Left ventricle myocardium inferior (tissue), 1 donor: ENCODE data around the gene KLK5. TPM values are rescaled to one million over a fixed set of nuclear protein-coding genes. Genes with fewer than 3 reads are reported as not detected.

Experiments used
- DNase-seq: peaks from one replicate; pipeline ENCODE4 v3.0.0-alpha.2; 2020
- H3K27ac ChIP-seq: fragments of 200-600 bp; replicated peaks from 2 replicates; pipeline ENCODE4 v1.8.0; 2021
- H3K27me3 ChIP-seq: fragments of 200-600 bp; 2 replicates; pipeline ENCODE4 v1.8.0; 2021; ENCODE audit warnings: low read depth
- H3K36me3 ChIP-seq: fragments of 200-600 bp; 2 replicates; pipeline ENCODE4 v1.8.0; 2021
- H3K4me1 ChIP-seq: fragments of 200-600 bp; 2 replicates; pipeline ENCODE4 v1.8.0; 2021
- H3K4me3 ChIP-seq: fragments of 200-600 bp; 2 replicates; pipeline ENCODE4 v1.8.0; 2021; ENCODE audit warnings: mild to moderate bottlenecking, moderate library complexity
- H3K9me3 ChIP-seq: fragments of 200-600 bp; replicated peaks from 2 replicates; pipeline ENCODE4 v1.8.0; 2021
- CTCF ChIP-seq: fragments of 200-600 bp; IDR thresholded peaks from 2 replicates; pipeline ENCODE4 v1.8.0; 2021; ENCODE audit warnings: antibody characterized with exemption, mild to moderate bottlenecking, borderline replicate concordance
- intact Hi-C: fragments of 100-400 bp; cut with micrococcal nuclease; formaldehyde crosslinking; loops from one replicate; pipeline ENCODE4 v1.11.0; 2022
- total RNA-seq: library from RNA; stranded (reverse); fragmentation: NEBNext Ultra II Directional; extraction: Animal tissue kit (Norgen Biotek cat#: 25700); gene quantifications from one replicate; pipeline ENCODE4 v1.2.1, GENCODE V29; 2021
- donor health status: DM: no; HTN: yes; CAD: no; lungs with severe emphysema.

Gene KLK5
- total RNA-seq, 1 donor from 2014 or later: not detected

DNA sequence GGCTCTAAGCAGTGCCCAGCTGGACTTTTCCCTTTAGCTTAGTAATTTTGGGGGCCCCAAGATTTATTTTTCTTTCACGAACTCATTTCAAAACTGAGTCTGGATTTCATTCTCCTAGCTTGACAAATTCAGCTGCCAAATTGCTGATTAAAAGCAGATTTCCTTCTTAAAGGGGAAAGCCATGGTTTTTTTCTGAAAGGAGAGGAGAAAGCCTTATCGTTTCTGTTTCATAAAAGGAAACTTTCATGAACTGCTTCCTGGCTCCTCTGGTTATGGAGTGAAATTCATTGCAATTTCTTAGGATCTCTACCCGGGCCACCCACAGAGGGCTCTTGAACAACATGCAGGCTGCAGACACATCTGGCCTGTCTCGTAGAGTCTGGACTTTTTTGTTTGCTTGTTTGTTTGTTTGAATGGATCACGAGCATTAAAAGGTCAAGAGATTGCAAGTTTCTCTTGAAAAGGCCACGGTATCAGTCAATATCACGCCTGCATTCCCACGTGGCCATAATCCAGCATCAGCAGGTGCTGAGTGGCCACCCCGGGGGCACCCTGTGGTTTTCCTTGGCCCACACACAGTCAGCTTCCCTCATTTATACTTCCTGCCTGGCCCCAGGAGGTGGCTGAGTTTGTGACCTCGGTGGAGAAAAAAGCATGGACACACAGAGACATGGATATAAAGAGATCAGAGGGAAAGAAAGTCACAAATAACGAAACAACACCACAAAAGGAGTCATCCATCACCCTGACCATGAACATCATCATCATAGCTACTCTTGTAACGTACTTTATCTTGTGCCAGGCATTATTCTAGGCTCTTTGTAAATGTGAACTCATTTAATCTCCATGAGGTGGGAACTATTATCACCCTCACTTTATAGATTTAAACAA is 31.2 kb downstream of the KLK5 start:
- intact Hi-C loops: no loop called here
- TF ChIP-seq CTCF: no peak
- no peak overlapping the region for H3K27ac ChIP-seq
- H3K9me3 ChIP-seq: no peaks in the 10 kb centered on the region
- DNase-seq: no peak
- peaks cover 91% of the 10 kb centered on the region for H3K27me3 ChIP-seq
- no peaks in the 10 kb centered on the region for H3K36me3 ChIP-seq
- no peak overlapping the region for H3K4me3 ChIP-seq
- H3K4me1 ChIP-seq: peaks cover 6% of the 10 kb centered on the region

GRCh38 chr19:50916069-50916468 is 36.8 kb downstream of the KLK5 start:
- no peaks in the 10 kb centered on the region for H3K9me3 ChIP-seq
- intact Hi-C loops: no loop called here
- no peak for DNase-seq
- H3K4me3 ChIP-seq: no peak overlapping the region
- TF ChIP-seq CTCF: no peak
- no peaks in the 10 kb centered on the region for H3K36me3 ChIP-seq
- H3K27ac ChIP-seq: no peak overlapping the region
- peaks cover 90% of the 10 kb centered on the region for H3K27me3 ChIP-seq
- H3K4me1 ChIP-seq: no peaks in the 10 kb centered on the region

DNA sequence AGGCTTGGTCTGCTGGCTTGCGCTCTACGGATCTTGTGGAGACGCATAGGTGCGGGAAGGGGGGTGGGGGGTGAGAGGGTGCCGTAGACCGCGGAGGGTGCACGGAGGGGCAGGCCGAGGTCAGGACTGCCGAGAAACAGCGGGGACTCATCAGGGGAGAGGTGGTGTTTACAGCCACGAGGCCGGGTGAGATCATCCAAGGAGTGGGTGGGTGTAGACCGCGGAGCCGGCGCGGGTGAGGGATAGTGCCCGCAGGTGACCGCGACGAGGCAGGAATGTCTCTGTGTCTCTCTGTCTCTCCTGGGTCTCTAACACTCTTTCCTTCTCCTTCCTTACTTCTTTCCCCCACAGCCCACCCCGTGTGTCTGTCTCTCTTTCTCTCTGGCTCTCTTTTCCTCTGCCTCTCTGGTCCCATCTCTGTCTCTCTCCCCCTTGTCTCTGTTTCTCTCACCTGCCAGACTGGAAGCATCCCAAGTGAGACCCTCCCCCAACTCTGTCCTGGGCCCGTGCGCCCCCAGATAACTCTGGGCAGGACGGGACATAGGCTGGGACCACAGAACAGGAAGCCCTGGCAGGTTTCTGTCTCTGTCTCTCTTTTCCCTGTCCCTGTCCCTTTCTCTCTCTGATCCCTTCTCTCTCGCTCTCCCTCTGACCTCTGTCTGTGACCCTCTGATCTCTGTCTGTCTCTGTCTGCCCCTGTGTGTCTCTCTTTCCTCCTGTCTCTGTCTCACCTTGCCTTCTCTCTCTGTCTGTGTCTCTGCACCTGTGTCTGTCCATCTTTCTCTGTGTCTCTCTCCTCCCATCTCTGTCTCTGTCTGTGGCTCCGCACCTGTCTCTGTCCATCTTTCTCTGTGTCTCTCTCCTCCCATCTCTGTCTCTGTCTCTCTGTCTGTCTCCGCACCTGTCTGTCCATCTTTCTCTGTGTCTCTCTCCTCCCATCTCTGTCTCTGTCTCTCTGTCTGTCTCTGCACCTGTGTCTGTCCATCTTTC is 39.8 kb downstream of the KLK5 start:
- Histone ChIP-seq H3K27ac (no peak overlapping the region), H3K4me1 (no peaks in the 10 kb centered on the region), H3K9me3 (no peaks in the 10 kb centered on the region), H3K36me3 (no peaks in the 10 kb centered on the region), H3K27me3 (peaks cover 90% of the 10 kb centered on the region), H3K4me3 (no peak overlapping the region)
- DNase-seq: no peak
- no peak for TF ChIP-seq CTCF
- intact Hi-C loops: no loop called here

- peaks cover 92% of the 10 kb centered on the region for H3K27me3 ChIP-seq
These were observed 40.7 kb downstream of the KLK5 start for GRCh38 chr19:50912102-50912599.

More at GRCh38 chr19:50912102-50912599, 40.7 kb downstream of the KLK5 start:
- Histone ChIP-seq H3K4me1 (no peaks in the 10 kb centered on the region), H3K27ac (no peak overlapping the region), H3K36me3 (no peaks in the 10 kb centered on the region), H3K9me3 (no peaks in the 10 kb centered on the region), H3K4me3 (no peak overlapping the region)
- no peak for DNase-seq
- TF ChIP-seq CTCF: no peak
- intact Hi-C loops: no loop called here
